ENCODE data around the gene RPTOR.

DNA sequence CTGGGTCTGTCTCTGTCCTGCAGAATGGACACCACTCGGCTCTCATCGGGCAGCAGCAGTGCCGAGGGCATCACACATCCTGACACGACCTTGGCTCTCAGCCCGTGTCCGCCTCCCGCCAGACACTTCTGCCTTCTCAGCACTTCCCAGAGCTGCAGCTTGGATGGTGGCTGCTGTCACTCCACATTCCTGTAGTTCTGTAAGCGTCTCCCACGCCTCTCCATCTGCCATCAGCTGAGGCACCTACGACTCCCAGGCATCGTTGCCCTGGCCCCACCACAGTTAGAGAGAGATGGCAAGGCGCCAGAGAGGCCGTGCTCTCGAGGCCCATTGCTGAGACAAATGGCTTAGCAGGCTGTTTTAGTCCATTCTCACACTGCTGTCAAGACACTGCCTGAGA is 251.1 kb downstream of the RPTOR start:
- TF ChIP-seq, protein P1, sequence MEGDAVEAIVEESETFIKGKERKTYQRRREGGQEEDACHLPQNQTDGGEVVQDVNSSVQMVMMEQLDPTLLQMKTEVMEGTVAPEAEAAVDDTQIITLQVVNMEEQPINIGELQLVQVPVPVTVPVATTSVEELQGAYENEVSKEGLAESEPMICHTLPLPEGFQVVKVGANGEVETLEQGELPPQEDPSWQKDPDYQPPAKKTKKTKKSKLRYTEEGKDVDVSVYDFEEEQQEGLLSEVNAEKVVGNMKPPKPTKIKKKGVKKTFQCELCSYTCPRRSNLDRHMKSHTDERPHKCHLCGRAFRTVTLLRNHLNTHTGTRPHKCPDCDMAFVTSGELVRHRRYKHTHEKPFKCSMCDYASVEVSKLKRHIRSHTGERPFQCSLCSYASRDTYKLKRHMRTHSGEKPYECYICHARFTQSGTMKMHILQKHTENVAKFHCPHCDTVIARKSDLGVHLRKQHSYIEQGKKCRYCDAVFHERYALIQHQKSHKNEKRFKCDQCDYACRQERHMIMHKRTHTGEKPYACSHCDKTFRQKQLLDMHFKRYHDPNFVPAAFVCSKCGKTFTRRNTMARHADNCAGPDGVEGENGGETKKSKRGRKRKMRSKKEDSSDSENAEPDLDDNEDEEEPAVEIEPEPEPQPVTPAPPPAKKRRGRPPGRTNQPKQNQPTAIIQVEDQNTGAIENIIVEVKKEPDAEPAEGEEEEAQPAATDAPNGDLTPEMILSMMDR (IDR thresholded peaks at IDR 0.05 in 4 of 5, conservative IDR thresholded peaks at IDR 0.05 in 1 of 5), result no peak
- TF ChIP-seq POLR2A (IDR thresholded peaks at IDR 0.05), result no peak

Measured in gastrocnemius medialis (tissue), 4 donors.